ENCODE results near the gene LTBR.
A peak's percentile ranks its signal among the peaks of the same experiment; 100 is the strongest.
"Not testable (repeated sequence)": the region's sequence is repeated elsewhere in the genome, so short reads cannot be mapped to it uniquely, and the experiment has no call there.

LTBR gene

DNA sequence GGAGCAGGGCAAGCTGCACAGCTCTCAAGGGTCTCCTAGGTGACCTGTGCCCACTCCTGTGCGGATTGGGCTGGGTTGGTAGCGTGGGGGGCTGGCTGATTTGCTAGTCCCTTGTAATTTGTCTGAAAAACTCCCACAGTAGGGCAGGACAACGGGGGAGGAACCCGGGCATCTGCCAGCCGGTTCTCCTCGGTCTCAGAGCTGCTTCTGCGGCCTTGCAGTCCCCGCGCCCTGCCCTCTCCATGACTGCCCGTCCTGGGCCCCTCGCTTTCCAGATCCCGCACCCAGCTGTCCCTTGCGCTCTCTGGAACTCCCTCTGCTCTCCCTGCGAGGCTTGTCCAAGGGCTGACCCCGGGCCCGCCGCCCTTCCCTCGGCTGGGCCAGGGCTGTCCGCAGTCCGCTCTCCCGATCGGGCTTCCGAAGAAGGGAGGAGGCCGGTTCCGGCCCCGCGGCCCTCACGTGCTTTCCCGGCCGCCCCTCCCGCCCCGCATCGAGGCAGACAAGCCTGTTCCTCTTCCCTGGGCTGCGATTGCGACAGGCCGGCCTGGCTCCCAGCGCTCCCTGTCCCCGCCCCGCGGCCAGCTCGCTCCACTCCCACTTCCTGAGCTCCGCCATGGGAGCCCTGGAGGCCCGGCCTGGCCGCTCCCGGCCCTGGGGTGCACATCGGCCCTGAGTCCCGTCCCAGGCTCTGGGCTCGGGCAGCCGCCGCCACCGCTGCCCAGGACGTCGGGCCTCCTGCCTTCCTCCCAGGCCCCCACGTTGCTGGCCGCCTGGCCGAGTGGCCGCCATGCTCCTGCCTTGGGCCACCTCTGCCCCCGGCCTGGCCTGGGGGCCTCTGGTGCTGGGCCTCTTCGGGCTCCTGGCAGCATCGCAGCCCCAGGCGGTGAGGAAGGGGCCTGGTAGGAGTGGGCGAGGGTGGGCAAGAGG lies at the start of gene LTBR:
TSS of gene LTBR (plus strand) at position 591 of the 927 bp plus-strand sequence. CDS start at position 788, 197 bp downstream.
- Histone ChIP-seq H3K4me3 (ENCODE audit: low read length) (peak within 1 kb of the TSS; percentile 91), H3K9ac (ENCODE audit: low read length) (peak within 1 kb of the TSS; percentile 84), H3K36me3 (ENCODE audit: control insufficient read depth, insufficient read depth, low read length) (peaks cover 6% of the 10 kb centered on the region), H3K4me1 (ENCODE audit: control insufficient read depth, insufficient read depth, low read length) (peaks cover 38% of the 10 kb centered on the region), H3K27me3 (ENCODE audit: control insufficient read depth, insufficient read depth, low read length) (no peaks in the 10 kb centered on the region), H3K27ac (ENCODE audit: low read depth, low read length) (peak within 1 kb of the TSS; percentile 98)

DNA sequence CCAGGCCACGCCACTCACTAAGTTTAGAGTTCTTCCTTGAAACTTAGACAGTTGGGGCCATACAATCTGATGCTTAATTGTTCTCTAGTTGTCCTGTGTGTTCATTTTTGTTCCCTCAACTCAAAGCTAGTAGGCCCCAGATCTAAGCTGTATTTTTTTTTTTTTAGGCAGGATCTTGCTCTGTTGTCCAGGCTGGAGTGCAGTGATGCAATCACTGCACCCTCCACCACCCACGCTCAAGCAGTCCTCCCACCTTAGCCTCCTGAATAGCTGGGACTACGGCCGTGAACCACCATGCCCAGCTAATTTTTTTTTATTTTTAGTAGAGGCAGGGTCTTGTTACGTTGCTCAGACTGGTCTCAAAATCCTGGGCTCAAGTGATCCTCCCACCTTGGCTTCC lies 49.6 kb upstream of the LTBR start:
- H3K9ac ChIP-seq (ENCODE audit: low read length): no peak overlapping the region
- H3K27ac ChIP-seq (ENCODE audit: low read depth, low read length): peak overlapping the region; percentile 98
- H3K36me3 ChIP-seq (ENCODE audit: control insufficient read depth, insufficient read depth, low read length): peaks cover 42% of the 10 kb centered on the region
- peak overlapping the region; percentile 57 for H3K4me3 ChIP-seq (ENCODE audit: low read length)
- no peaks in the 10 kb centered on the region for H3K27me3 ChIP-seq (ENCODE audit: control insufficient read depth, insufficient read depth, low read length)
- H3K4me1 ChIP-seq (ENCODE audit: control insufficient read depth, insufficient read depth, low read length): peaks cover 42% of the 10 kb centered on the region

DNA sequence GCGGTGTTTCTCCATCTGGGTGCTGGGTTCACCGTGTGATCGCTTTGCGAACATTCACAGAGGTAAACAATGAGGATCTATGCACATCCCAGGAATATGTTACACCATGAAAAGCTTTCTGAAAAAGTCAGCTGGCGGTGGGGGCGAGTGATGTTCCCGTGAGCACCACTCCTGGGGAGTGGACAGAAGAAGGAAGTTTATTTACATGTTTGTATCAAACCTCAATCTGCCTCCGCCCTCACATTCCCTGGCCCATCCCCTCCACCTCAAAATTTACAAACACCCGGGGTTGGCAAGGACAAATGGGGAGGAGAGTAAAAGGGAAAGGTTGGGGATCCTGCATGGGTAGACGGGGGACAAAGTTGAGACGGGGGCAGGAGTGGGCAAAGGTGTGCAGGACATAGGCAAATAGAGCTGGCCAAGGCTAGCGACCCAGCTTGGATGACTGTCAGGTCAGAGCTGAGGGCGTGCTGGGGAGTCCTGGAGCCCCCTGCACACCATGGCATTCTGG lies 49.0 kb upstream of the LTBR start:
- peaks cover 43% of the 10 kb centered on the region for H3K36me3 ChIP-seq (ENCODE audit: control insufficient read depth, insufficient read depth, low read length)
- H3K4me3 ChIP-seq (ENCODE audit: low read length): peak overlapping the region; percentile 57
- no peaks in the 10 kb centered on the region for H3K27me3 ChIP-seq (ENCODE audit: control insufficient read depth, insufficient read depth, low read length)
- peaks cover 46% of the 10 kb centered on the region for H3K4me1 ChIP-seq (ENCODE audit: control insufficient read depth, insufficient read depth, low read length)
- peak overlapping the region; percentile 74 for H3K9ac ChIP-seq (ENCODE audit: low read length)
- peak overlapping the region; percentile 98 for H3K27ac ChIP-seq (ENCODE audit: low read depth, low read length)

DNA sequence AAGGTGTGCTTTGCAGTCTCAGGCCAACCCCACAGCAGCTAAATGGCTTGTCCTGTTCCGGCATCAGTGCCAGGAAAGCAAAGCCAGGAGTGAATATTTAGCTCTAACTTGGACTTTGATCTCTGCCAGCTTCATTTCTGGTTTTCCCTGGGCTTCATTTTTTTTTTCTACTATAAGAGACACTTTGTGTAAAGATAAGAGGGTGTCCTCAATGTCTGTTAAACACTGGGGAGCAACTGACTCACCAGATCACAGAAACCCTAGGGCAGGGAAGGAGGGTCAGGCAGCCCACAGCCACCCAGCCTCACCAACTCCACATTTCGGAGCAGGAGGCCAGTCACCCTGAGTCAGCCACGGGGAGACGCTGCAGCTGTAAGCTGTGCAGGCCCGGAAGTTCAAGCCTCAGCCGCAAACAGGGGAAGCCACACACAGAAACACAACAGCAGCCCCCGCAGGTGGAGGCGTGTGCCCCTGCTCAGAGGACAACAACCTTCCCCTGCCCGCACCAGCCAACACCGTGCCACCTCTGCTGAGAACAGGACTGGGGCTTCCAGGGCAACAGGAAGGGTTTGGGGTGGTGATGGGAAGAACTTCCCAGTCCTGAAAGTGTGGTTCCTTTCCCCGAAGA lies 48.4 kb upstream of the LTBR start:
- peak overlapping the region; percentile 98 for H3K27ac ChIP-seq (ENCODE audit: low read depth, low read length)
- H3K9ac ChIP-seq (ENCODE audit: low read length): peak overlapping the region; percentile 77
- no peaks in the 10 kb centered on the region for H3K27me3 ChIP-seq (ENCODE audit: control insufficient read depth, insufficient read depth, low read length)
- peaks cover 46% of the 10 kb centered on the region for H3K4me1 ChIP-seq (ENCODE audit: control insufficient read depth, insufficient read depth, low read length)
- H3K36me3 ChIP-seq (ENCODE audit: control insufficient read depth, insufficient read depth, low read length): peaks cover 39% of the 10 kb centered on the region
- H3K4me3 ChIP-seq (ENCODE audit: low read length): peak overlapping the region; percentile 57

DNA sequence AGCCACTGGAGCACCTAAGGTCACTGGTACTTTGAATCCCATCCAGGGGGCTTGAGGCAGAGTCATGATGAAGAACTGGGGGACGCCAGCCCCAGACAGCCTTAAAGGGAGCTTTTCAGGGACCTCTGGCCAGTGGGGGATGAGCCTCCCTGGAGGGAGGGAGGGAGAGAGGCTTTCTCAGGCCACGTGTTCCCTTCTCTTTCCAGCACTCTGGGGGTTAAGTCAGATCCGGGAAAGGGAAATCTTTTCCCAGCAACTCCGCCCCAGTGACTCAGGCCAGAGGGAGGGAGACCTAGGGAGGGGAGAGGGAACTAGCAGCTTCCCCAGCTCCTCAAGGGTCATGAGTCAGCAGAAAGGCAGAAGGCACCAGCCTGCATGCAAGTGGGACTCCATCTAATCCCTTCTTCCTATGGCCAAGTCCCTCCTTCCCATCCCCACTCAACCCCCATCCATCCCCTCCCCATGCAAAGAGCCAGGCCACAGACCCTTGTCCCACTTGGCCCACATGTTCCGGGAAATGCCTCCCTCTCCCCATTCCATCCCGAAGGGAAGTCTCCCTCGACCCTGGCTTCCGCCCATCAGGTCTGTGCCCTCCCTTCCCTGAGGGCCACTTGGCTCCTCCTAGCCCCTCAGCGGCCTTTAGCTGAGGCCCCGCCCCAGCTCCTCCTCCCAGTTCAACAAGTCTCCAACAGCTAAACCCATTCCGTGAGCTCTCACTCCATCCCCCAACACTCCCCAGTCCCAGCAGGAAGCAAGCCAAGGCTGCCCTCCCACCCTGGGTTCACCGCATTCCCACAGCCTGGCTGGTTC lies 47.7 kb upstream of the LTBR start:
- H3K36me3 ChIP-seq (ENCODE audit: control insufficient read depth, insufficient read depth, low read length): peaks cover 32% of the 10 kb centered on the region
- peak overlapping the region; percentile 77 for H3K9ac ChIP-seq (ENCODE audit: low read length)
- H3K27ac ChIP-seq (ENCODE audit: low read depth, low read length): peak overlapping the region; percentile 98
- H3K4me3 ChIP-seq (ENCODE audit: low read length): peak overlapping the region; percentile 67
- no peaks in the 10 kb centered on the region for H3K27me3 ChIP-seq (ENCODE audit: control insufficient read depth, insufficient read depth, low read length)
- H3K4me1 ChIP-seq (ENCODE audit: control insufficient read depth, insufficient read depth, low read length): peaks cover 46% of the 10 kb centered on the region

DNA sequence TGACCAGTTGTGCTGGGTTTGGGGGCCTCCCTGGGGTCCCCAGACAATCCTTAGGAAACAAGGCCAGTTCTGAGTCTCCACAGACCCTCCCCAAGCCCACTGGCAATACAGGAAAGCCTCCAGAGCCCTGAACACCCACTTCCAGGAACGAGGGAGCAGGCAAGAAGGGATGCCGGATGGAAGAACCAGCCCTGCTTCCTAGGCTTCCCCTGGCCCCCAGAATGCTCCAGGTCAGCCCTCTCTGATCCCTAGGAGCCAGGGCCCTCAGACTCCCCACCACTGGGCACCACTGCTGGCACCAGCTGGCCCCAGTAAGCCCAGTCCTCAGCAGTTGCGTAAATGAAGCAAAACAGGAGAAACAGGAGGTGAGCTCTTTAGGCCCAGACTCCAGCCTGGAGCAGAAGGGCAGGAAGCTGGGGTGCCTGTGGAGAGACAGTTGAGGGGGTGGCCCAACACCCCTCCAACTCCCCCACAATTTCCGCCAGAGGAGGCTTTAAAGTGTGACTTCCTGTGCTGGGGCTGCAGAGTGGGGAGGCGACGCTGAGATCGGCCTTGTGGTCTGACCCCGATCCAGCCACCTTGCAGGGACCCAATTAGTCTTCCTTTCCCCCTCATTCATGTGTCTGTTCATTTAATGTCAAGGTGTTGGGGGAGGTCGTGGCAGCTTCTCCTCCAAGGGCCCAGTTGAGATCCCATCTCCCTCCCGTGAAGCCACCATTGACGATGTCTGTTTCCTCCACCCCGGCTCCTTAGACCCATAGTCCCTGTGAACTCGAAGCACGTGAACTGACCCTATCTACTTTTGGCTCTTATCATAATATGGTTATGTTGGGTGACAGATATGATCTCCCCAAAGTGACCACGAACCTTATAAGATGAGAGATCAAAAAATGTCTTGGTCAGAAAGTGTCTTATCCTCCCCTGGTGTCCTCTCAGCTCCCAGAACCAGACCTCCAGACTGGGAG lies 46.8 kb upstream of the LTBR start:
- Histone ChIP-seq H3K36me3 (ENCODE audit: control insufficient read depth, insufficient read depth, low read length) (peaks cover 29% of the 10 kb centered on the region), H3K27me3 (ENCODE audit: control insufficient read depth, insufficient read depth, low read length) (no peaks in the 10 kb centered on the region), H3K4me3 (ENCODE audit: low read length) (peak overlapping the region; percentile 94), H3K9ac (ENCODE audit: low read length) (peak overlapping the region; percentile 39), H3K4me1 (ENCODE audit: control insufficient read depth, insufficient read depth, low read length) (peaks cover 48% of the 10 kb centered on the region), H3K27ac (ENCODE audit: low read depth, low read length) (peak overlapping the region; percentile 98)

DNA sequence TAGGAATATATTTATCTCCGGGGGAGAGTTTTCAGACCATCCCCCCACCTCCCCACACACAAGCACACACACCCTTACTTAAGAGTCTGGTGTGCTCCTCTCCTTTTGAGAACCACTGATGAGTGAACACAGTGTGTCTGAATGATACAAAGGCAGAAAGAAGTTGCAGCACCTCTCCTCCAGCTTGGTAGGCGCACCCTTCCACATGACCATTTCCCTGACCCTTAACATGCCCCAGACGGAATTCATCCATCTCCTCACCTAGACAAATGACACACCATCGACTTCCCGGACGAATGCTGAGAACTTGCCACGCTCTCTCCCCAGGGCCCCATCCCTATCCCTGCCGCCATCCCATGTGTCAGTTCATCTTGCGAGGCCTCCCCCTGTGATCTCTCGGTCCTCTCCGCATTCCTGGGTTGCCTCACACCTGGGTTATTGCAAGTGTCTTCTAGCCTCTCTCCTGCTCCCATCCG lies 46.0 kb upstream of the LTBR start:
- H3K4me1 ChIP-seq (ENCODE audit: control insufficient read depth, insufficient read depth, low read length): peaks cover 53% of the 10 kb centered on the region
- peak overlapping the region; percentile 98 for H3K27ac ChIP-seq (ENCODE audit: low read depth, low read length)
- H3K4me3 ChIP-seq (ENCODE audit: low read length): peak overlapping the region; percentile 94
- H3K27me3 ChIP-seq (ENCODE audit: control insufficient read depth, insufficient read depth, low read length): no peaks in the 10 kb centered on the region
- H3K9ac ChIP-seq (ENCODE audit: low read length): no peak overlapping the region
- peaks cover 24% of the 10 kb centered on the region for H3K36me3 ChIP-seq (ENCODE audit: control insufficient read depth, insufficient read depth, low read length)

DNA sequence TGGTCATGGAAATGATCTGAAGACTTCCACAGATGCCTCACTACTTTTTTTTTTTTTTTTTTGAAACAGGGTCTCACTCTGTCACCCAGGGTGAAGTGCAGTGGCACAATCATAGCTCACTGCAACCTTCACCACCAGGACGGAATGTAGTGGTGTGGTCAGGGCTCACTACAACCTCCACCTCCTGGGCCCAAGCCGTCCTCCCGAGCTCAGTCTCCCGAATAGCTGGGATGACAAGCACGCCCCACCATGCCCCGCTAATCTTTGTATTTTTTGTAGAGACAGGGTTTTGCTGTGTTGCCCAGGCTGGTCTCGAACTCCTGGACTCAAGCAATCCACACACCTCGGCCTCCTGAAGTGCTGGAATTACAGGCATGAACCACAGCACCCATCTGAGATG lies 45.4 kb upstream of the LTBR start:
- not testable (repeated sequence) for H3K9ac ChIP-seq (ENCODE audit: low read length)
- H3K4me1 ChIP-seq (ENCODE audit: control insufficient read depth, insufficient read depth, low read length): peaks cover 53% of the 10 kb centered on the region

DNA sequence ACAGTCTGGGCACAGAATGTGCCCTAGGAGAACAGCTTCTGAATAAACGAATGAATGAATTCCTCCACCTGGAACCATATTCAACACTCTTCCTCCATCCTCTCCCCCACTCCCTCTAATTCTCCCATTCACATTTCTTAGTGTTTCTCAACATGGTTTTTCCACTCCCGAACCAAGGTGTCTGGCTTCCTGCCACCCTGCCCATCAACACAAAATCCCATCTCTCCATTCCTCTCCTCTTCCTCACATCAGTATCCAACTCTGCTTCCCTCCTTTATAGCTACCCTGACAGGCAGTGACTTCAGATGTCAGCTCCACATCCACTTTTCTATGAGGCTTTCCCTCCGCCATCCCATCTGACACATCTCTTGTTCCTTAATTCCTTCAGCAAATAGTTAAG lies 45.0 kb upstream of the LTBR start:
- H3K4me1 ChIP-seq (ENCODE audit: control insufficient read depth, insufficient read depth, low read length): peaks cover 53% of the 10 kb centered on the region
- H3K36me3 ChIP-seq (ENCODE audit: control insufficient read depth, insufficient read depth, low read length): peaks cover 15% of the 10 kb centered on the region
- no peaks in the 10 kb centered on the region for H3K27me3 ChIP-seq (ENCODE audit: control insufficient read depth, insufficient read depth, low read length)
- H3K27ac ChIP-seq (ENCODE audit: low read depth, low read length): peak overlapping the region; percentile 98
- H3K4me3 ChIP-seq (ENCODE audit: low read length): peak overlapping the region; percentile 94
- H3K9ac ChIP-seq (ENCODE audit: low read length): peak overlapping the region; percentile 40

More for the DNA sequence above, 45.4 kb upstream of the LTBR start:
- Histone ChIP-seq H3K27ac (ENCODE audit: low read depth, low read length) (peak overlapping the region; percentile 98), H3K36me3 (ENCODE audit: control insufficient read depth, insufficient read depth, low read length) (peaks cover 19% of the 10 kb centered on the region), H3K4me3 (ENCODE audit: low read length) (peak overlapping the region; percentile 94)
- not testable (repeated sequence) for H3K27me3 ChIP-seq (ENCODE audit: control insufficient read depth, insufficient read depth, low read length)

DNA sequence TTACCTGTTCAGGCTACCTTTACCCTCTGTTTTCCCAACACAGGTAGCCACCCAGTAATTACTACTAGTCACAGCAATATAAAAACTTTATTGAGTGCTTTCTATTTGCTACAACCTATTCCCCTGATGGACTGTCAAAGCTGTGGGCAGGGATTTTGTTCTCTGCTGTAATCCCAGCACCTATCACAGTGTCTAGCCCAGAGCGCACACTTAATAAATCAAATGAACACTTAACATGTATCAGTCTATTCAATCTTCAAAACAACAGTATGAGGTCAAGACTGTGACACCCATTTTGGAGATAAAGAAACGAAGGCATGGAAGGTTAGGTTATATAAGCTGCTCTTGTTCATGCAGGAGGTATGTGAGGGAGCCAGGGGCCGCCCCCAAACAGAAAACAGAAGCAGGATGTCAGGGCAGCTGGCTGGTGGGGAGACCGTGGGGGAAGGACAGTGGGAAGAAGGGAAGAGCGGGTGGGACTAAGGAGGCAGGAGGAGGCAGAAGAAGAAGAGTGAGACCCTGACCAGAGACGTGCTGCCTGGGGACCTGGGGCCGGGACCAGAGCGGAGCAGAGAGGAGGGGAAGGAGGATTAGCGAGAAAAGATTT lies 43.8 kb upstream of the LTBR start:
- Histone ChIP-seq H3K4me1 (ENCODE audit: control insufficient read depth, insufficient read depth, low read length) (peaks cover 46% of the 10 kb centered on the region), H3K9ac (ENCODE audit: low read length) (peak overlapping the region; percentile 99), H3K36me3 (ENCODE audit: control insufficient read depth, insufficient read depth, low read length) (peaks cover 7% of the 10 kb centered on the region), H3K27ac (ENCODE audit: low read depth, low read length) (peak overlapping the region; percentile 98), H3K27me3 (ENCODE audit: control insufficient read depth, insufficient read depth, low read length) (no peaks in the 10 kb centered on the region), H3K4me3 (ENCODE audit: low read length) (peak overlapping the region; percentile 94)
